T-helper 9 cell (primary cell): ENCODE measurements around the gene SHANK2.

ENCODE experiments used
- DNase-seq: peaks from one replicate; pipeline ENCODE4 v3.0.0-alpha.2; 2020

Gene SHANK2

GRCh38 chr11:71221201-71221600 lies 31.2 kb downstream of the SHANK2 start:
- no peak for DNase-seq

GRCh38 chr11:71218789-71219499 lies 33.4 kb downstream of the SHANK2 start:
- no peak for DNase-seq

GRCh38 chr11:71215425-71215965 lies 36.9 kb downstream of the SHANK2 start:
- no peak for DNase-seq

GRCh38 chr11:71214553-71215424 lies 37.6 kb downstream of the SHANK2 start:
- DNase-seq: no peak

- DNase-seq: no peak
Measured at GRCh38 chr11:71213696-71214552, 38.5 kb downstream of the SHANK2 start.

- DNase-seq: no peak
Measured at GRCh38 chr11:71212871-71213559, 39.4 kb downstream of the SHANK2 start.

- DNase-seq: no peak
Measured at GRCh38 chr11:71211631-71212030, 40.7 kb downstream of the SHANK2 start.

GRCh38 chr11:71210861-71211260 lies 41.5 kb downstream of the SHANK2 start:
- no peak for DNase-seq

- DNase-seq: no peak
Measured at GRCh38 chr11:71209656-71210055, 42.7 kb downstream of the SHANK2 start.

GRCh38 chr11:71209181-71209580 lies 43.2 kb downstream of the SHANK2 start:
- DNase-seq: no peak

- no peak for DNase-seq
Measured at GRCh38 chr11:71208011-71208774, 44.2 kb downstream of the SHANK2 start.

GRCh38 chr11:71207563-71207962 lies 44.8 kb downstream of the SHANK2 start:
- DNase-seq: no peak

- DNase-seq: no peak
Measured at GRCh38 chr11:71206186-71206585, 46.2 kb downstream of the SHANK2 start.

- no peak for DNase-seq
Measured at GRCh38 chr11:71204748-71205664, 47.4 kb downstream of the SHANK2 start.

GRCh38 chr11:71204294-71204693 lies 48.1 kb downstream of the SHANK2 start:
- DNase-seq: no peak

GRCh38 chr11:71203681-71204080 lies 48.7 kb downstream of the SHANK2 start:
- no peak for DNase-seq

GRCh38 chr11:71202966-71203365 lies 49.4 kb downstream of the SHANK2 start:
- DNase-seq: no peak

- no peak for DNase-seq
Measured at GRCh38 chr11:71202598-71202944, 49.8 kb downstream of the SHANK2 start.
